Measurements from ENCODE around the gene MED13L. TPM values are rescaled to one million over a fixed set of nuclear protein-coding genes. Genes with fewer than 3 reads are reported as not detected.
"Not testable (repeated sequence)": the region's sequence is repeated elsewhere in the genome, so short reads cannot be mapped to it uniquely, and the experiment has no call there.

MED13L gene
- total RNA-seq, 1 donor from 2014 or later, result 117 TPM

DNA sequence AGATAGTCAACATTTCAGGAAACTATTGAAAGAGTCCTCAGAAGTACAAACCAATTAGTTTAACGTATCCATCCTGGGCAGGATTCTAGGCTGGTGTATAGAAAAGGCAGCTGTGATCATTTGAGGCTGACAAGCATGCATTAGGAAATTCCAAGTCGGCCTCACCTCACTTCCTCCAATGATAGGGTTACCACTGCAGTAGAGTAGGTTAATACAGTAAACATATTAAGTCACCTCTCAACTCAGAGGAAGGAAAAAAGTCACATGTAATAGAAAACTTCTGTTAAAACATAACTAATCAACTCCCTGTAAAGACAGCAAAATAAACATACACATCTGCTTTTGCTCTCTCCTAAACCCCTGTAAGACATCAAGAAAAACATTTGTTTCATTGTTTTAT lies 33.5 kb downstream of the MED13L start:
- Histone ChIP-seq H3K4me3 (no peak overlapping the region), H3K36me3 (no peaks in the 10 kb centered on the region), H3K4me1 (peaks cover 9 to 38% of the 10 kb centered on the region in 2 donors), H3K9me3 (no peaks in the 10 kb centered on the region), H3K27me3 (no peaks in the 10 kb centered on the region), H3K27ac (no peak overlapping the region)
- TF ChIP-seq, protein P1, sequence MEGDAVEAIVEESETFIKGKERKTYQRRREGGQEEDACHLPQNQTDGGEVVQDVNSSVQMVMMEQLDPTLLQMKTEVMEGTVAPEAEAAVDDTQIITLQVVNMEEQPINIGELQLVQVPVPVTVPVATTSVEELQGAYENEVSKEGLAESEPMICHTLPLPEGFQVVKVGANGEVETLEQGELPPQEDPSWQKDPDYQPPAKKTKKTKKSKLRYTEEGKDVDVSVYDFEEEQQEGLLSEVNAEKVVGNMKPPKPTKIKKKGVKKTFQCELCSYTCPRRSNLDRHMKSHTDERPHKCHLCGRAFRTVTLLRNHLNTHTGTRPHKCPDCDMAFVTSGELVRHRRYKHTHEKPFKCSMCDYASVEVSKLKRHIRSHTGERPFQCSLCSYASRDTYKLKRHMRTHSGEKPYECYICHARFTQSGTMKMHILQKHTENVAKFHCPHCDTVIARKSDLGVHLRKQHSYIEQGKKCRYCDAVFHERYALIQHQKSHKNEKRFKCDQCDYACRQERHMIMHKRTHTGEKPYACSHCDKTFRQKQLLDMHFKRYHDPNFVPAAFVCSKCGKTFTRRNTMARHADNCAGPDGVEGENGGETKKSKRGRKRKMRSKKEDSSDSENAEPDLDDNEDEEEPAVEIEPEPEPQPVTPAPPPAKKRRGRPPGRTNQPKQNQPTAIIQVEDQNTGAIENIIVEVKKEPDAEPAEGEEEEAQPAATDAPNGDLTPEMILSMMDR (IDR thresholded peaks at IDR 0.05), result no peak
- intact Hi-C loops (cut with DNase I), result no loop called here
- DNase-seq (ENCODE audit: low spot score in 2 of 2), result no peak

DNA sequence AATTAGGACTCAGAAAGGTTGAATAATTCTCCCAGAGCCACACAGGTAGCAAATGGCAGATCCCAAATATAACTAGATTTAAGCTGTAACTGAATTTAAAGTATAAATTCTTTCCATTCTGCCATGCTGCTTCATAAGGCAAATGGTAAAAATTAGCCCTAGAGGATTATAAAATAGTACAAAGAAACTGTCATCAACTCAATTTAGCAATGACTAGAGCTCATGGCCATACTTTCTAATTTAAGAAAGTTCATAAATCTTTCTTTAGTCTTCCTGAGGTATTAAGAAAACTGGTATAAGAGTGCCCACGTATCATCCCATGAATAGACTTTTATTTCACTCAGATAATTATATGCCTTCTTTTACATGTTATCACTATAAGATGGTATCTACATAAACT lies 34.8 kb downstream of the MED13L start:
- intact Hi-C loops (cut with DNase I), result no loop called here
- H3K36me3 ChIP-seq, result no peaks in the 10 kb centered on the region
- peaks cover 9 to 30% of the 10 kb centered on the region in 2 donors for H3K4me1 ChIP-seq
- TF ChIP-seq, protein P1 (IDR thresholded peaks at IDR 0.05), result no peak
- no peak overlapping the region for H3K27ac ChIP-seq
- DNase-seq (ENCODE audit: low spot score in 2 of 2), result no peak
- H3K4me3 ChIP-seq, result no peak overlapping the region
- no peaks in the 10 kb centered on the region for H3K27me3 ChIP-seq
- H3K9me3 ChIP-seq, result no peaks in the 10 kb centered on the region

DNA sequence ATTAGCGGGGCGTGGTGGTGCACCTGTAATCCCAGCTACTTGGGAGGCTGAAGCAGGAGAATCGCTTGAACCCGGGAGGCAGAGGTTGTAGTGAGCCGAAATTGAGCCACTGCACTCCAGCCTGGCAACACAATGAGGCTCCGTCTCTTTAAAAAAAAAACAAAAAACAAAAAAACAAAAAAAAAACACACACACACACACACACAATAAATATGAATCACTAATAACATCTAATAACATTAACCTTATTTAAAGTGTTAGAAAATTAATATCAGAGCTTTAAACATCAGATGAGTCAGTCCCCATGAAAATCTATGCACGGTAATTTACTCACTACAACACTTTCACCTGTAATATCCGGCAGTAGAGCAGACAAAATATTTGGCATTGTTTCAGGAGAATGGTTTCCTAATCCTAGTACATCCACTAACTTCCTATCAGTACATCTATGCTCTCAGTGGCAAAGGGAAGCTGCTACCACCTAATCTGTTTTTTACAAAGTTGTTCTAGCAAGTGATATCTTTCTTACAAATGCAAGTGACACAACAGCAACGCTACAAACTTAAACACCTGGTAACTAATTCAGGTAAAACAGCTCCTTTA lies 36.2 kb downstream of the MED13L start:
- TF ChIP-seq, protein P1 (IDR thresholded peaks at IDR 0.05), result no peak
- peaks cover 7 to 35% of the 10 kb centered on the region in 2 donors for H3K4me1 ChIP-seq

DNA sequence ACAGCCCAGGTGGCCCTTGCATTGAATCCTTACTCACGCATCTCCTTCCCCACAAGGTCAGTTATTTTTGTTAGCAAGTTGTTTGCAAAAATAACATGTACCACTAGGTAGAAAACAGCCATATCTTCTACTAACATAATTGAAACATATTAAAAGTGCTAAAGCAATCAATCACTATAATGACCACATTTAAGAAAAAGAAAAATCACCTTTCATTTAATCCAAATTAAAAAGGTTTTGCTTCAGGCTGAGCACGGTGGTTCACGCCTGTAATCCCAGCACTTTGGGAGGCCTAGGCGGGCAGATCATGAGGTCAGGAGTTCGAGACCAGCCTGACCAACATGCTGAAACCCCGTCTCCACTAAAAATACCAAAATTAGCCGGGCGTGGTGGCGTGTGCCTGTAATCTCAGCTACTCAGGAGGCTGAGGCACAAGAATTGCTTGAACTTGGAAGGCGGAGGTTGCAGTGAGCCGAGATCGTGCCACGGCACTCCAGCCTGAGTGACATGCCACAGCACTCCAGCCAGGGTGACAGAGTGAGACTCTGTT lies 38.8 kb downstream of the MED13L start:
- not testable (repeated sequence) for H3K36me3 ChIP-seq, H3K27ac ChIP-seq
- peaks cover 0 to 28% of the 10 kb centered on the region in 2 donors for H3K4me1 ChIP-seq

More for the DNA sequence above, 36.2 kb downstream of the MED13L start:
- Histone ChIP-seq H3K4me3 (no peak overlapping the region), H3K27ac (no peak overlapping the region), H3K36me3 (no peaks in the 10 kb centered on the region), H3K9me3 (no peaks in the 10 kb centered on the region), H3K27me3 (no peaks in the 10 kb centered on the region)
- intact Hi-C loops (cut with DNase I), result no loop called here
- no peak for DNase-seq (ENCODE audit: low spot score in 2 of 2)

DNA sequence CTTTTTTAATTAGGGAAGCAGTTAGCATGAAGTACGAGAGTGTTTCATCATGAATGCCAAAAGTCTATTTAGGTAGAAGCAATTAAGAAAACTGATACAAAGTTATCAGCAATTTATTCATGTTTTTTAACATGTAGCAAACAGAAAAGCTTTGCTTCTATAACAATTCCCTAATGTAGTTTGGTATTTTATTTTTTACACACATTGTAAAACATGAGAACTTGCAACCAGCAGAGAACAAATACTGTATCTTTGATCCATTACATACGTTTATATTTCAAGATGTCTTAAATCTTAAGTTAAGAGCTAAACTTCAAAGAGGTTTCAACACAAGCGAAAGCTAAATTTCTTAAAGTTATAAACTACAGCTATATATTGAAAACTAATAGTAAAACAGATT lies 39.3 kb downstream of the MED13L start:
- DNase-seq (ENCODE audit: low spot score in 2 of 2), result no peak
- no peak overlapping the region for H3K4me3 ChIP-seq
- H3K27ac ChIP-seq, result no peak overlapping the region
- no peaks in the 10 kb centered on the region for H3K27me3 ChIP-seq
- H3K9me3 ChIP-seq, result no peaks in the 10 kb centered on the region
- TF ChIP-seq, protein P1 (IDR thresholded peaks at IDR 0.05), result no peak
- no peaks in the 10 kb centered on the region for H3K36me3 ChIP-seq
- peaks cover 0 to 29% of the 10 kb centered on the region in 2 donors for H3K4me1 ChIP-seq
- intact Hi-C loops (cut with DNase I), result loop anchor here (5.0 to 10.0 kb wide), 2 partner anchors 81 to 223 kb away; no protein-coding TSS in a partner anchor

More for the DNA sequence above, 38.8 kb downstream of the MED13L start:
- not testable (repeated sequence) for H3K9me3 ChIP-seq; H3K4me3 ChIP-seq; DNase-seq (ENCODE audit: low spot score in 2 of 2); H3K27me3 ChIP-seq
- intact Hi-C loops (cut with DNase I), result loop anchor here (5.0 to 10.0 kb wide), 2 partner anchors 81 to 224 kb away; no protein-coding TSS in a partner anchor

DNA sequence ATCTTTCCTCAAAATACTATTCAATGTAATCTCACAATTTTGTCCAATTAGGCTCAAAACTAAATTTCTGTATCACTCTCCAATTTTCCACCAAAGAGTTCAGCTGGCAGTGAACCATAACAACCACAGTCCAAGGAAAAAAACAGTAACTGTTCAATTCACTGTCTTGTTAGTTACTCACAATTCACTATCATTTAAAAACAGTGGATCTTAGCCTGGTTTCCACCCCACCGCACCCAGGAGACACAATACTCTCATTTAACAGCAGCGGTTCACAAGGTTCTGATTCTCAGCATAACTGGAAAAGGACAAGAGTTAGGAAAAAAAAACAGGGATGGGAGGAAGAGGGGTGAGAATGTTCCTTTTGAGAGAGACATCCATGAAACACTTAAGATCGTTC lies 40.5 kb downstream of the MED13L start:
- TF ChIP-seq, protein P1 (IDR thresholded peaks at IDR 0.05), result no peak
- H3K27me3 ChIP-seq, result no peaks in the 10 kb centered on the region
- H3K9me3 ChIP-seq, result no peaks in the 10 kb centered on the region
- DNase-seq (ENCODE audit: low spot score in 2 of 2), result no peak
- H3K4me3 ChIP-seq, result no peak overlapping the region
- no peak overlapping the region for H3K27ac ChIP-seq
- intact Hi-C loops (cut with DNase I), result loop anchor here (5.0 to 10.0 kb wide), 2 partner anchors 80 to 222 kb away; no protein-coding TSS in a partner anchor
- peaks cover 4 to 27% of the 10 kb centered on the region in 2 donors for H3K4me1 ChIP-seq
- no peaks in the 10 kb centered on the region for H3K36me3 ChIP-seq

Data from ascending aorta (tissue), 2 donors.